HG02610 (cell line): ENCODE results near the gene UBE3D.
"Not testable (repeated sequence)": the region's sequence is repeated elsewhere in the genome, so short reads cannot be mapped to it uniquely, and the experiment has no call there.

ENCODE experiments used
- ATAC-seq: cut with Tn5 transposase; IDR thresholded peaks from one replicate; pipeline ENCODE4 v1.9.1; 2021; ENCODE audit warnings: mild to moderate bottlenecking, moderate library complexity; ENCODE audit not compliant: unreplicated experiment

UBE3D gene

DNA sequence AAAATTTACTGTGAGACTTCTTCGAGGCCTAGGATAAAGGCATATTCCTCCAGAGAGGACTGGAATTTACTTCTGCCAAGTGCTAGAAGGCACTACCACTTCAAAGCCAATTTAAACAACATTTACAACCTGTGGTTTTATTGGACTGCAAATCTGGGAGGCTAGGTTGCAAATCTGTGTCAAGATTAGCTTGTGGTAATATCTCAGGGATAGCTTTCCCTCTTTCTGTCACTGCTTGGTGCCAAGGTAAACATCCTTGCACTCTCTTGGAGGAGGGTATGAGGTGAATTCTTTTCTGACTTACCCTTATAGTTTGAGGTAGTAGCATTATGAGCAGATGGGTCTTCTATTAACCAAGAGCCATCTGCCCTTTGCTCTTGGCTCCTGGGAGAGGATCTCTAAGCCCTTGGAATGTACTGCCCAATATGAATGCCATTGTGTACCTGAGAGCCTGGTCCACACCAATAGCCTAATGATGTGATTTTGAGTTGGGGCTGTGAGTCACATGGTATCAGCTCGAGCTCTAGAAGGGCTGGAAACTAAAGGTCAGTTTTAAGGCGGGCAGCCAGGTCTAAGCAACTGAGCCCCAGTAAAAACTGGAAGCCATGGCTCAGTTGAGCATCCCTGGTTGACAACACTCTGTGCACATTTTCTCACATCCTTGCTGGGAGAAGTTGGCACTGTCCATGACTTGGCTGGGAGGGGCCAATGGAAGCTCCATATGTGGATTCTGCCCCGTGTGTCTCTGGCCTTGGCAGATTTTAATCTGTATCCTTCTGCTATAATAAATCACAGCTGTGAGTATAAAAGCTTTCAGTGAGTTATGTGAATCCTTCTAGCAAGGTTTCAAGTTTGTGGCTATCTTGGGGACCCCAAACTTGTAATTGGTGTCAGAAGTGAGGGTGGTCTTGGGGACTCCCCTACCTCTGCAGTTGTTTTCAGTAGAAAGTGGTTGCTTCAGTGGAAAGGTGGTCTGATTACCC, 188.1 kb downstream of the UBE3D start:
- no peak for ATAC-seq

DNA sequence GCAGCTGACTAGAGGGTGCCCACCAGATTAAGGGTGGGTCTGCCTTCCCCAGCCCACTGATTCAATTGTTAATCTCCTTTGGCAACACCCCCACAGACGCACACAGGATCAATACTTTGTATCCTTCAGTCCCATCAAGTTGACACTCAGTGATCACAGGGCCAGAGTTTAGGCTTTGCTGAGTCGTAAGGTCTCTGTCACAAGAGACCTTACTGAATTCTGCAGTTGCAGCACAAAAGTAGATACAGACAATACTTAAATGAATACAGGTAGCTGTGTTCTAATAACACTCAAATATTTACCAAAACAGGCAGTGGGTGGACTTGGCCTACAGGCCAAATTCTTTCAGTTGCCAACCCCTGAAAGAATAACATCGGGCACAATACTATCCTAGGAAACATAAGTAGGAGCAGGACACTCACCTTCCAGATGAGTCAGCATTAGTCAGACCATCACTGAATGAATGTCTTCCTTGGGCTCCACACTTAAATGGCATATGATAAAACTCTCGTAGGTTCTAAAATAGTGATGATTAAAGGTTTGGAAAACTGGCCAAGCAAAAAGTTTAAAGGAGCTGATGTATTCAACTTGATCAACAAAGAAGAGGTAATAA, 190.0 kb downstream of the UBE3D start:
- ATAC-seq: no peak

DNA sequence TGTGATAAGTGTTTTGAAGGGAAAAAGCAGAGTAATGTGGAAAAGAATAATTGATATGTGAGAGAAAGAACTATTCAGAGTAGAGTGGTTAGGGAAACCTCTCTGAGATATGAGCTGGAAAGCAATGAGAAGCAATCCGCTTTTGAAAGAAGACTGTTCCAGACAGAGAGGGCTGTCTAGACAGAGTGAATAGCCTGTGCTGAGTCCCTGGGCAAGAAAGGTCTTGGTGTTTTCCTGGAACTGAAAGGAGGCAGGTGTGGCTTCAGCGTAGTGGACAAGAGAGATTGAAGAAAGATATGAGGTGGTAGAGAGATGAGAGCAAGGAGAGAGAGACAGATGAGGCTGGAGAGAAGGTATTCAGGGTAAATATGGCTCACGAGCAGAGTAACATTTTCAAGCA, 190.8 kb downstream of the UBE3D start:
- ATAC-seq: no peak

DNA sequence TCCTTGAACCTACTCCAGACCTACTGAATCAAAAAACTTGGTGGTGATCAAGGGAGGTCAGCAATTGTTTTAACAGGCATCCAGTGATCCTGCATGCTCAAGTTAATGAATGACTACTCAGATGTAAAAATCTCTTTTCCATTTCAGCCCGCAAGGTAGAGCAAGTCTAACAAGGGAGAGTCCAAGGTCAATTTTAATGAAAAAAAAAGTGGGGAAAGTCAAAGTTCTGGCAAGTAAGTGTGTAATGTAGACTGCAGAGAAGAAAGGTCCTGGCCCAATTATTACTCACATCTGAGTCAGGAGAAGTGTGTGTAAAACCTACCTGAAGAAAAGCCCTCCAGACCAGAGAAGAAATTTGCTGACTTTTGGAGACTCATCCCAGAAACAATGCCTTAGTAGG, 193.5 kb downstream of the UBE3D start:
- no peak for ATAC-seq

DNA sequence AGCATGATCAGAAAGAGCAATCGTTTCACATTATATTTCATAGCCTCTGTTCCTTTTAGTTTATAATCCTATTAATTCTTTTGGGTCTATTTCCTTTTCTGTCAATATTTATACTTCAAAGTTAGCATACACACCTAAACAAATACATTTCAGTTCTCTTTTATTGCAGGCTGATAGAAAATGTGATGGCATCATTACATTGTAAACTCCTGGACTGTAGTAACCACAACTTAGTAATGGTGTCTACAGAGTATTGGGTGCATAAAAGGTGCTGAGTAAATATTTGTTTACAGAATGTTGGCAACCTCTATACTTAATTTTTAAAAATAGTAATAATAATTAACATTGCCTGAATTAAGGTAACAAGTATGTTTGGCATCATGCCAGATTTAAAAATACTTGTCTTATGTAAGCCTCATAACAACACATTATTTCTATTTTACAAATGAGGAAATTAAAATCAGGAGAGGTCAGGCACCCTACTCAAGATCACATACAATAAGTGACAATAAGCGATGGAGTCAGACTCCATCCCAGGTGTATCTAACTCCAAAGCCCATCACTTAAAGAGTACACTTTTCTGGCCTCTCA, 195.0 kb downstream of the UBE3D start:
- ATAC-seq: no peak

DNA sequence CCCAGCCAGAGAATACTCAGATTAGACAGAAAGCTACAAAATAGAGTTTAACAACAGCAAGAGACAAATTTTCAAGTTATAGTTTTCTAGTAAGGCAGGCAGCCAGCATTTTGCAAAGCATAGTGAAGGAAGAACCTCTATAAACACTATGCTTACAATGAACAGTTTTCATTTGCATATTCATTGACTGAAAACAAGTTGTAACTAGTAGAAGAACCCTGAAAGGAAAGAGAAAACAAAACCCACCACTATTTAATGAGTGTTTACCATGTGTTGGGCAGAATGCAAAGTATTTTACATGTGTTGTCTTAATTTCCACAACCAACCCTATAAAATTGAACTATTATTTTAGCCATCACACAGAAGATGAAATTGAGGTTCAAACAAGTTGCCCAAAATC, 196.1 kb downstream of the UBE3D start:
- no peak for ATAC-seq

DNA sequence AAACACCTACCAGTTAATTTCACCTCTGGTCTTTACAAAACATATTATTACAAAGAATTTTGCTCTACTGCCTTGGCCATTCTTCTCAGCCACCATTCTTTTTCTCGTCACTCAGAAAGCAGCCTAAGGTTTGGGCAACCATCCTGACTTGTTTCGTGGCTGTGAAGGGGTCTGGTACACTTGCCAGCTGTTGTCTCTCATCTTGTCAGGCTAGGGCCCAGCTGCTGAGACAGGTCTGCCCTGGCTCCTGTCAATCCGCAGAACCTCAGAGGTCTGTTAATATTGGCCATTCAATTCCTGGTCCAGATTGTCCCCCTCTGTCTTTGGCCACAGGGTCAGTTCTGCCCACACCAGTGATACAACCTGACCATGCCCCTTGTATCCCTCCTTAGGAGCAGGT, 197.7 kb downstream of the UBE3D start:
- ATAC-seq: no peak

DNA sequence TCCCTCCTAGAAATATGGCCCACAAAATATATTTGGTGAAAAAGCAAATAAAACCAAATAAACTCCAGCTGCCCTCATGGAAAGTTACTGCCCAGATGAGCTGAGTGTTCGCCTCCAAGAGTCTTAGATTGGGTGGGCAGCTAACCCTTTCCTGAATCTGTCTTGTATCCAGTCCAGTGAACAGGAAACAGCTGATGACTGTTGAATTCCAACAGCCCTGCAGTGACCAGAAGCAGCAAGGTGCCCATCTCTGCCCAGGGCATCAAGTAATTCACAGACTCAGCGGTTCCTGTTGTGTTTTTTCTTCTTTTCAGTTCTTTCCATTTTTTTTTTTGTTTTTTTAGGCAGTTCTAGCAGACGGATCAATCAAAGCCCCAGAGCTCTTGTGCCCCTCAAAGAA, 199.2 kb downstream of the UBE3D start:
- no peak for ATAC-seq

DNA sequence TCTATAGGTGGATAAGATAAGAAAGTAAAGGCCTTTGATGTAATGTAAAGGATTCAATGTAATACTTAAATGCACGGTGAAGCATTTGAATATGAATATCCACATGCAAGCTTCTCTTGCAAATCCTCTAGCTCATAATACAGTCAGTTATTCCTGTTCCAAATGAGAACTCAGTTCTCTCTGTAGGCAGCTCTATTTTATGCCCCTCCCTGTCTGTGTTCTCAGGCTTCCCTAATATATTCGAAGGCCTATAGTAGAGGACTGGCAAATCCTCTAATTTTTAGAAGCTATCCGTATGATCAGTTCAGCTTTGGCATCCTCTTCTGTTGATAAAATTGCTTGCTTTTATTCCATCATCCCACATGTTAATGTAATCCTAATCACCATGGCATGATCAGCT, 200.2 kb downstream of the UBE3D start:
- ATAC-seq: no peak

DNA sequence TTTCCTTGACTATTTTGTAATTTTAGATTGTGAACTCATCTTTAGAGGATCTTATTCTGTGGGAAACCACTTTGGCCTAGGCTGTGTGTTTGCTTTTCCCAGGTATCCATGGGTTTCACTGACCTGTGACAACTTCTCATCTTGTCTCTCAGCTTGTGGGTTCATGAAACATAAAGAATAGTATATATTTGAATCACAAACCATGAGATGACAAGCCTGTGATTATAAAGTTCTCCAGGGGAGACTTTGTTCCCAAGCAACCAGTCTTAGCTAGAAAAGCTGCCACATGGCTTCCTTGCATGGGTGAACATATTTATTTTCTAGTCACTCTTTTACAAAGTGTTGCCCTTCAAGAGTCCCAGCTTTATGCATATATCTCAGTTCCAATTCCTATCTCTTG, 201.9 kb downstream of the UBE3D start:
- ATAC-seq: no peak

DNA sequence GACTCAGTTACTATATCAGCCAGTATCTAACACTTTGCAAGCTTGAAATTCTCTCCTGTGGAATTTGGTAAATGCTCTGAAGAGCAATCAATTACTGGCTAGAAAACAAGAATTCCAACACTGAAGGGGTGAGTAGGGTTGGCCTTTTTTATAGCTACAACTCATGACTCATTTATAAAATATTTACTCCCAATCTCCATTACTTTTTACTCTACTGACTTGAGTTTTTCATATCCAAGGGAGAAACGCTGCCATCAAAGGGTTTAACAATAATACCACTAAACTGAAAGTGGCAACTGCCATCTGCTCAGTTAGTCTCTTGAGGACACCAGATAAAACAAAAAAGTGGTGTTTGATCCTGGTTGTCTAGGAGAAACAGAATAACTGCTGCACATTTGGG, 203.1 kb downstream of the UBE3D start:
- no peak for ATAC-seq

DNA sequence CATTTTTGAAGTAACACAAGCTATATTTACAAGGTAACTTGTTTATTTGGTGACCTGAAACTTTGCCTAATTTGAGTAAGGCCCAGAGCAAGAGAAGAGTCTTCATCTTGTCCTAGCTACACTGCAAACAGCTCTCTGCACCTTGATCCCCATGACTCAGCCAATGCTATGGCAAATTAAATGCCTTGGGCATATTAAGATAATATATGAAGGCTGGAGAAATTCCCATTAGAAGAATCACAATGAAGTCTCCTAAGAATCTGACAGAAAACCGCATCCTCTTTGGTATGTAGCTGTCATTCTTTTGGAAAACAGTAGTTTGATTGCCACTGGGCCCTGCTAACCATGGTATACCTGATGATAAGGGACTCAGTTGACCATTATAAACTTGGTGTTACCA, 204.5 kb downstream of the UBE3D start:
- no peak for ATAC-seq

DNA sequence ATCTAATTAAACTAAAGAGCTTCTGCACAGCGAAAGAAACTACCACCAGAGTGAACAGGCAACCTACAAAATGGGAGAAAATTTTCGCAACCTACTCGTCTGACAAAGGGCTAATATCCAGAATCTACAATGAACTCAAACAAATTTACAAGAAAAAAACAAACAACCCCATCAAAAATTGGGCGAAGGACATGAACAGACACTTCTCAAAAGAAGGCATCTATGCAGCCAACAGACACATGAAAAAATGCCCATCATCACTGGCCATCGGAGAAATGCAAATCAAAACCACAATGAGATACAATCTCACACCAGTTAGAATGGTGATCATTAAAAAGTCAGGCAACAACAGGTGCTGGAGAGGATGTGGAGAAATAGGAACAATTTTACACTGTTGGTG, 209.6 kb downstream of the UBE3D start:
- not testable (repeated sequence) for ATAC-seq

DNA sequence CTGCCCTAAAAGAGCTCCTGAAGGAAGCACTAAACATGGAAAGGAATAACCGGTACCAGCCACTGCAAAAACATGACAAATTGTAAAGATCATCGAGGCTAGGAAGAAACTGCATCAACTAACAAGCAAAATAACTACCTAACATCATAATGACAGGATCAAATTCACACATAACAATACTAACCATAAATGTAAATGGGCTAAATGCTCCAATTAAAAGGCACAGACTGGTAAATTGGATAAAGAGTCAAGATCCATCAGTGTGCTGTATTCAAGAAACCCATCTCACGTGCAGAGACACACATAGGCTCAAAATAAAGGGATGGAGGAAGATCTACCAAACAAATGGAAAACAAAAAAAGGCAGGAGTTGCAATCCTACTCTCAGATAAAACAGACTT, 212.7 kb downstream of the UBE3D start:
- ATAC-seq: not testable (repeated sequence)

DNA sequence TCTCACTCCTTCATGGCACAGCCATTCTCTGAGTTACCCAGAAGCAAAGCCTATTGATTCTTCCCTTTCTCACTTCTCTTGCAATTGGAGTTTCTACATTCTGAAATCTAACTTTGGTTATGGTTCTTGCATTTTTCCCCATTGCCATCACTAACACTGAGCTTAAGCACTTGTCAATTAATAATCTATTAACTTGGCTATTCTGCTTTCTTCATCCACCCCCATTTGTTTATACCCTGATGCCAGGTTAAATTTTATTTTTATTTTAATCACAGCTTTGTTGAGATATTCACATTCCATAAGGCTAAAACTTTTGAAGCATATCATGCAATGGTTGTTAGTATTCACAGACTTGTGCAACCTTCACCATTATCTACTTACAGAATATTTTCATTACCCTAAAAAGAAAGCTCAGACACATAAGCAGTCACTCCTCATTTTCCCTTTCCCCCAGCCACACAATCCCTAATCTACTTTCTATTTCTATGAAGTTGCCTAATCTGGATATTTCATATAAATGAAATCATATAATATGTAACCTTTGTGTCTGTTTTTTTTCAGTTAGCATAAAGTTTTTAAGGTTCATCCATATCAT, 222.3 kb downstream of the UBE3D start:
- no peak for ATAC-seq

DNA sequence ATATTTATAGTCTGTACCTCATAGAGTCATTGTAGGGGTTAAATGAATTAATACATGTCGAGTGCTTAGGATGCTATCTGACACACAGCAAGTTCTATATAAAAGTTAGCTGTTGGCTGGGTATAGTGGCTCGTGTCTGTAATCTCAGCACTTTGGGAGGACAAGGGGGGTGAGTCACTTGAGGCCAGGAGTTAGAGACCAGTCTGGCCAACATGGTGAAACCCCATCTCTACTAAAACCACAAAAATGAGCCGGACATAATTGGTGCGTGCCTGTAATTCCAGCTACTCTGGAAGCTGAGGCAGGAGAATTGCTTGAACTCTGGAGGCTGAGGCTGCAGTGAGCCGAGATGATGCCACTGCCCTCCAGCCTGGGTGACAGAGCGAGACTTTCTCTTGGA, 222.9 kb downstream of the UBE3D start:
- ATAC-seq: no peak
